ENCODE measurements around the gene UROD.

UROD gene

GRCh38 chr1:45009296-45009865, 2.7 kb upstream of the UROD start:
- no peak for DNase-seq

DNA sequence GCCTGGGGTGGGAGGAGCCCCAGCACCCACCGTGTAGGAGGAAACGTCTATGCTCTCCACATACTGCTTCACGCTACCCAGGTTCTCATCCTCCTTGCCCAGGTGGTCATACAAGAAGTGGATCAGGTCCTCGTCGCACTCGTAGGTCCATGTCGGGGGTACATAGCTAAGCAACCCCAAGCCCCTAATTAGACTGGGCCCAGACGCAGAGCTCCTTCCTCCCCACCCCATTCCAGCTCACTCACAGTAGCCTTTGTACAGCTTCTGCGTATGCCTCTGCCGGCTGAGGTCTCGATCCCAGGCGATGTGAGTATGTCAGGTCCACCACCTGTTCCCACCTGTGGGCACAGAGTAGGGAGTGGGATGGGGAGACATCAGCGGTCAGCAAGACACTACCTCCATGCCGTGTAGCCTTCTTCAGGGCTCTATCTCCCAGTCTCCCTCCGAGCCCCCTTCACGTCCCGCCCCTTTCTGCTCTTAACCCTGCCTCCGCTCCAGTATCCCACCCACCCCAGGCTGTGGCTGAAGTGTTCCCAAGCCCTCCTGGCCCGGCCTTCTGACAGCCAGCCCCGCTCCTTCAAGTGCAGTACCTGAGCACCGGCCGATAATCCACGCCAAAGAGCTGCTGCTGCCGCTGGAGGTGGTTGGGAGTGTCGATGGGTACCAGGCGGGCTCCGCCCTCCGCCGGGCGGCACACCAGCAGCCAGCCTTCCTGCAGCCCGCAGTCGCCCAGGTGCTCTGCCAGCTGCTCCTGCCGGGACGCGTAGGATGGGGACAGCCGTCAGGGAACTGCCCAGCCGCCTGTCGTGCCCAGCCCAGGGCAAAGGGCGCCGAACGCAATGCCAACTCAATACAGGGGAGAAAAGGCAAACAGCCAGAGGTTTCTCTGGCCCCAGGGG, 1.8 kb upstream of the UROD start:
- no peak for DNase-seq

DNA sequence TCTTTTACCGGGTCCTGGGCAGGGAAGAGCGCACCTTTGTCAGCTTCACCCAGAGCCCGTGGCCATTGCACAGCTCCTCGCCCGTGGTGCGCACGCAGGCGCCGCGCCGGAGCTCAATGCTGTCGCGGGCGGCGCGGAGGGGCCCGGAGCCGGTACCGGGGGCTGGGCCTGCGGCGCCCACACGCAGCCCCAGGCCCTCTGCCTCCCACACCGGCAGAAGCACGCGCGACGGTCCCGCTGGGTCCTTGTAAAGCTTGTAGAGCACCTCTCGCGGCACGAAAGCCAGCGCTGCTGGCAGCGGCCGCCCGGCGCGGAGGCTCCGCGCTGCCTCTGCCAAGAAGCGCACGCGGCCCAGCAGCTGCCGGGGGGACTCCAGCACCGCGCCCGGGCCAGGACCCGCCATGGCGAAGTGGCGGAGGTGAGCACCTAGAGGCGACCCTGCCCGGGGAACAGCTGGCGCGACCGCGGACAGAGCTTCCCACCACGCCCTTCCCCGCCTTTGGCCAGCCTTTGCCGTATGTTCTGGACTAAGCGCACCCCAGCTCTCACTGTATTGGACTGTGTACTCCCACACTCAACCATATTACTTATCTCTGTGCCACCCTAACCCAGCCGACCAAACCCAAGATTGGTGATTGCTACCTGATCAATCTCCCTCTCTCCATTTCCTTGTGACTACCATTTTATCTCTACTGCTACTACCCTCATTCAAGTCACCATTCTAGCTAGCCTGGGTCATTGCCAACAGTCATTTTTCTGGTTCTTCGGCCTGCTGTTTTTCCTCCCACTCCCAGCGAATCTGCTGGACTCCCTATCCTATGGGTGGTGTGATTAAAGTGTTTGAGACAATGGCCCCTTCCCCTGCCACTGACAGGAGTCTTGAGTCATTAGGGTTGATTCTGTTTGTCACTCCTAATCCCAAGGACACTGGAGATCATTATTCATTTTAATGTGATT, 921 bp upstream of the UROD start, which contains the start of gene HECTD3:
TSS of gene HECTD3 (minus strand) at position 470 of the 957 bp plus-strand sequence. CDS start at position 403, 67 bp downstream.
- DNase-seq = peak; percentile 90

- DNase-seq = no peak
These were observed 705 bp downstream of the UROD start for GRCh38 chr1:45012639-45013278.

- no peak for DNase-seq
These were observed 1.6 kb downstream of the UROD start for GRCh38 chr1:45013551-45014209.

- DNase-seq = peak; percentile 86
These were observed 2.4 kb downstream of the UROD start for GRCh38 chr1:45014321-45015028.

GRCh38 chr1:45015683-45016082, 3.6 kb downstream of the UROD start:
- no peak for DNase-seq

- DNase-seq = no peak
These were observed 4.1 kb downstream of the UROD start for GRCh38 chr1:45016090-45016697.

GRCh38 chr1:45016767-45017166, 4.7 kb downstream of the UROD start:
- no peak for DNase-seq

GRCh38 chr1:45018599-45019230, 6.7 kb downstream of the UROD start:
- DNase-seq = peak; percentile 29

GRCh38 chr1:45023663-45024062, 11.6 kb downstream of the UROD start:
- no peak for DNase-seq

- DNase-seq = no peak
These were observed 14.4 kb downstream of the UROD start for GRCh38 chr1:45026446-45026845.

DNA sequence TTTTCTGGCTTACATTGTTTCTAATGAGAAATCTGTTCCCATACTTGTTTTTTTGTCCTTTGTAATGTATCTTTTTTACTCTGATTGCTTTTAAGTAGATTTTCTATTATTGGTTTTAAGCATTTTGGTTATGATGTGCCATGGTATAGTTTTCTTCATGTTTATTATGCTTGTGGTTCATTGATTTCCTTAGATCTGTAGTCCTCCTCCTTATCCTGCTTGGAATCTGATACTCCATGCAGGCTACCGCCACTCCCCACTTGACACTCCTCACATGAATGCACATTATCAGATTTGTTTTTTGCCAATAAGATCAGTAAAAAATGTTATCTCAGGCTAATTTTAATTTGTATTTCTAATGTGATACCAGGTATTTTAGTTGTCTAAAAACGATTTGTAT, 20.8 kb downstream of the UROD start:
- no peak for DNase-seq

DNA sequence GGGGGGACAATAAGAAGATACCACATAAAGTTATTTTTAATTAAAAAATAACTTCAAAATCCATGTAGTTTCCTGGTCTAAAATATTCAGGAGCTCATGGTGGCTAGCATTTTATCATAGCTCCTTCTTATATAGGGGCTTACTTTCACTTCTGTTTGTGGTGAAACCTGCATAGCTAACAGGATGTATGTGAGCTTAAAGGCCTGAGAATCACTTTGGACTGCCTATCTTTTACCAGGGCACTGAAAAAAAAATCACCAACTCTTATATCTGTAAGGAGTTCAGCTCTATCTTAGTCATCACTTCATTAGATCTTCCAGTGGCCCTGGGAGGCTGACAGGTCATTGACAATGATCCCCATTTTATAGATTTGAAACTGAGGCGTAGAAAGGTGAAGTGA, 21.3 kb downstream of the UROD start:
- DNase-seq = no peak

DNA sequence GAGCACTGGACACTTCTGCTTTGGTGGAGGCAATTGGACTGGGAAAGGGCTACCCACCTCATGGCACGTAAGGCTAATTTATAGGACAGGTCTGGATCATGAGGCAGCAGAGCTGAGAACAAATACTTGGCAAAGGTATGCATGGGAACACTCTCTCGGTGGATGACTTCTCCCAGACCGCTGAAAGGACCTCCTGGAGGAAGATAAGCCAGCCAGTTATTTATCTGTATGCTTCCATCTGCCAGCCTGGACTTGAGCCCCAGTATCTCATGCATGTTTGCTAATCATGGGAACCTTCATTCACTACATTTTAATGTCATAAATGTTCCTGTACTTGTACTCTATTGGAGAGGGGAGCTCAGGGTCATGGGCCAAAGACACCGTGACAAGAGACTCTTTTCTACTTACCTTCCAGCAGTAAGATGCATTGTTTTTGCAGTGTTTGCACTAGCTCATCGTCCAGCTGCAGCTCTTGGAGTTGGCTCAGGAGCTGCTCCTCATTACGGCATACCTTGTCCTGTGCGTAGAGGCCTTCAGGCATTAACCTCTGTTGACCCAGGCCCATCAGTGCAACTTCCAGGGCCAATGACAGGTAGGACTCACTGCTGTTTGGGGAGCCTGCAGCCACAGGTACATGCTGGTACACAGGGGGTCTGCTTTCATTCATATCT, 23.7 kb downstream of the UROD start:
- DNase-seq = no peak

GRCh38 chr1:45037456-45037855, 25.4 kb downstream of the UROD start:
- DNase-seq = no peak

GRCh38 chr1:45038240-45038639, 26.2 kb downstream of the UROD start:
- DNase-seq = no peak

GRCh38 chr1:45038661-45039364, 26.8 kb downstream of the UROD start:
- no peak for DNase-seq

DNA sequence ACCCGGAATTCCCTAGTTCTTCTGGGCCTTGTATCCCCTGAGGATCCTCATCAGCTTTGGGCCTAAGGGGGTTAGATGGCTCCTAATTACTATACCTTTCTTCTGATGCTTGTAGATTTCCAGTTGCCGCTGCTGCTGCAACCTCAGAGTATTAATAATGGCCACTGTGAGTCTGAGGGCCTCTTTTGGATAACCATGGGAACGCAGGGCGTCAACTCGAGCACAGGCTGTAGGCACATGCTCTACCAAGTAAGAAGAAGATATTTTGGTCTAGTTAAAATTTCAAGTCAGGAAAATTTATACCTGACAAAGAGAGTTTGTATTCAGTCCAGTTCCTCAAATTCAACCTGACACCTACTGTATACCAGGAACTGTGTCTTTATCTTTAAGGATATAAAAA, 28.2 kb downstream of the UROD start:
- no peak for DNase-seq
